A549 (cell line): Measurements from ENCODE around the gene UBC. TPM values are rescaled to one million over a fixed set of nuclear protein-coding genes. Genes with fewer than 3 reads are reported as not detected.
A peak's percentile ranks its signal among the peaks of the same experiment; 100 is the strongest.

Experiments
- ATAC-seq, 2 experiments: fragments of 200-7000 bp in 1 of 2; fragments of >200 bp in 1 of 2; cut with Nextera tagmentation in 1 of 2; cut with Tn5 transposase in 1 of 2; 3 replicates each; pipeline versions ENCODE4 v1.8.0 to v1.9.1; 2018 to 2020; ENCODE audit warnings: mild to moderate bottlenecking in 1 of 2, moderate library complexity in 1 of 2
- CTCF ChIA-PET: fragments of 300-600 bp; sonication (Branson Sonifier 250); formaldehyde crosslinking; extraction: SDS; loops from one replicate; lab custom pipeline; 2021; ENCODE audit warnings: antibody characterized with exemption, inconsistent platforms; lab: Yijun Ruan, JAX
- POLR2A ChIA-PET: fragments of 350-600 bp; formaldehyde crosslinking; extraction: SDS; loops from one replicate; lab custom pipeline; 2021; ENCODE audit warnings: antibody characterized with exemption, inconsistent platforms; lab: Yijun Ruan, JAX
- DNase-seq, 2 experiments: peaks; one replicate each; pipeline versions ENCODE4 v3.0.0 to v3.0.0-alpha.2; 2011 to 2016; ENCODE audit warnings: low read depth in 1 of 2, low spot score in 1 of 2
- FAIRE-seq: peaks from 2 replicates; lab custom pipeline; 2011; peaks lifted over from hg19 to GRCh38; lab: Jason Lieb, UNC
- H3K27ac ChIP-seq, 2 experiments: fragments of >200 bp; sonication (Bioruptor Twin); formaldehyde crosslinking; 3 replicates each; pipeline ENCODE4 v1.5.1; 2016 to 2017
- H3K4me1 ChIP-seq: fragments of >200 bp; sonication (Bioruptor Twin); formaldehyde crosslinking; 3 replicates; pipeline ENCODE4 v1.6.1; 2016
- H3K4me2 ChIP-seq: fragments of >200 bp; sonication (Bioruptor Twin); formaldehyde crosslinking; 3 replicates; pipeline ENCODE4 v1.6.1; 2016
- H3K4me3 ChIP-seq: fragments of >200 bp; sonication (Bioruptor Twin); formaldehyde crosslinking; 3 replicates; pipeline ENCODE4 v1.5.1; 2016
- H3K9me3 ChIP-seq: fragments of >200 bp; sonication (Bioruptor Twin); formaldehyde crosslinking; 3 replicates; pipeline ENCODE4 v1.6.1; 2016
- BHLHE40 ChIP-seq: IDR thresholded peaks from 2 replicates; pipeline ENCODE4 v1.6.1; 2012; ENCODE audit warnings: low read depth, low read length, inconsistent platforms
- CBX2 ChIP-seq: fragments of 200-600 bp; sonication (generic); IDR thresholded peaks from 2 replicates; pipeline ENCODE4 v1.6.1; 2016; ENCODE audit warnings: low read depth, mild to moderate bottlenecking, borderline replicate concordance
- EP300 ChIP-seq, 2 experiments: fragments of >200 bp; sonication (Bioruptor Twin); formaldehyde crosslinking; IDR thresholded peaks; 2 replicates in 1 of 2; 3 replicates in 1 of 2; pipeline ENCODE4 v1.6.1; 2016 to 2017
- GATA3 ChIP-seq: IDR thresholded peaks from 2 replicates; pipeline ENCODE4 v1.6.1; 2012; ENCODE audit warnings: borderline replicate concordance
- HDAC2 ChIP-seq: fragments of 200-600 bp; sonication (generic); IDR thresholded peaks from 2 replicates; pipeline ENCODE4 v1.6.1; 2016
- HEYL ChIP-seq: fragments of 250-450 bp; sonication (Bioruptor Pico); IDR thresholded peaks from 2 replicates; pipeline ENCODE4 v1.8.0; 2021; ENCODE audit warnings: mild to moderate bottlenecking, moderate library complexity
- HOXA7 ChIP-seq: fragments of 250-450 bp; sonication (Bioruptor Pico); IDR thresholded peaks from 2 replicates; pipeline ENCODE4 v1.5.0; 2020; ENCODE audit warnings: mild to moderate bottlenecking, moderate library complexity
- HOXB5 ChIP-seq: fragments of 250-450 bp; sonication (Bioruptor Pico); IDR thresholded peaks from 2 replicates; pipeline ENCODE4 v1.5.0; 2020; ENCODE audit warnings: mild to moderate bottlenecking, moderate library complexity
- JUN ChIP-seq, 2 experiments: fragments of >200 bp; sonication (Bioruptor Twin); formaldehyde crosslinking; IDR thresholded peaks; 2 replicates in 1 of 2; 3 replicates in 1 of 2; pipeline ENCODE4 v1.6.1; 2016 to 2017
- KDM1A ChIP-seq: fragments of 200-600 bp; sonication (generic); IDR thresholded peaks from 2 replicates; pipeline ENCODE4 v1.6.1; 2016; ENCODE audit warnings: low read depth, mild to moderate bottlenecking
- MAFK ChIP-seq: fragments of 450-650 bp; IDR thresholded peaks from 2 replicates; pipeline ENCODE4 v1.6.1; 2014; ENCODE audit not compliant: partially characterized antibody
- MAZ ChIP-seq: fragments of 150-350 bp; IDR thresholded peaks from 2 replicates; pipeline ENCODE4 v1.6.1; 2014; ENCODE audit warnings: antibody characterized with exemption, low read depth, low read length, borderline replicate concordance
- MYC ChIP-seq: IDR thresholded peaks from 2 replicates; pipeline ENCODE4 v1.6.1; 2012; ENCODE audit warnings: mild to moderate bottlenecking, inconsistent platforms, low read length, improper control_type of control experiment, borderline replicate concordance
- POLR2A ChIP-seq: IDR thresholded peaks from 2 replicates; pipeline ENCODE4 v1.6.1; 2012; ENCODE audit warnings: mild to moderate bottlenecking, low read length
- POLR2AphosphoS2 ChIP-seq: conservative IDR thresholded peaks from 2 replicates; pipeline ENCODE4 v1.6.1; 2012; ENCODE audit warnings: low read length, improper control_type of control experiment, inconsistent platforms
- RAD21 ChIP-seq, 2 experiments: fragments of >200 bp in 1 of 2; sonication (Bioruptor Twin) in 1 of 2; formaldehyde crosslinking in 1 of 2; IDR thresholded peaks in 1 of 2; conservative IDR thresholded peaks in 1 of 2; 2 replicates in 1 of 2; 3 replicates in 1 of 2; pipeline ENCODE4 v1.6.1; 2012 to 2018; ENCODE audit warnings: inconsistent platforms in 1 of 2
- RNF2 ChIP-seq: fragments of 200-600 bp; sonication (generic); IDR thresholded peaks from 2 replicates; pipeline ENCODE4 v1.6.1; 2016; ENCODE audit warnings: low read depth, mild to moderate bottlenecking, antibody characterized with exemption, moderate library complexity, borderline replicate concordance
- SREBF2 ChIP-seq: fragments of 450-650 bp; IDR thresholded peaks from 2 replicates; pipeline ENCODE4 v1.6.1; 2014; ENCODE audit warnings: mild to moderate bottlenecking, moderate library complexity
- TFCP2L1 ChIP-seq: fragments of 250-450 bp; sonication (Bioruptor Pico); IDR thresholded peaks from 2 replicates; pipeline ENCODE4 v1.5.0; 2021; ENCODE audit warnings: mild to moderate bottlenecking
- ZFP36 ChIP-seq: fragments of 450-650 bp; IDR thresholded peaks from 2 replicates; pipeline ENCODE4 v1.6.1; 2014; ENCODE audit warnings: borderline replicate concordance; ENCODE audit not compliant: partially characterized antibody
- WGBS: methylation state at CpG from one replicate; pipeline ENCODE4 v1.1.6; 2017; ENCODE audit errors: missing lambda C conversion rate; 5-methylcytosine and 5-hydroxymethylcytosine counted together
- polyA plus RNA-seq, 4 experiments: library from polyadenylated mRNA; depleted of rRNA in 3 of 4; stranded (reverse); fragments of >200 nt; fragmentation: RNase III in 1 of 4; extraction: RNeasy Plus Mini Kit Qiagen cat#74134 plus additional on column Dnase treatment in 1 of 4; gene quantifications; 2 replicates in 3 of 4; 3 replicates in 1 of 4; pipeline ENCODE4 v1.2.3, GENCODE V29; 2011 to 2017
- TF ChIP-seq, protein P1 (sequence below): fragments of 450-650 bp; IDR thresholded peaks from 2 replicates; pipeline ENCODE4 v1.6.1; 2014; ENCODE audit warnings: antibody characterized with exemption
- TF ChIP-seq, protein P2 (sequence below): IDR thresholded peaks from 2 replicates; pipeline ENCODE4 v1.6.1; 2012
- TF ChIP-seq, protein P3 (sequence below): fragments of >200 bp; sonication (Bioruptor Twin); formaldehyde crosslinking; IDR thresholded peaks from 2 replicates; pipeline ENCODE4 v1.6.1; 2016
- TF ChIP-seq, protein P4 (sequence below): IDR thresholded peaks from 2 replicates; pipeline ENCODE4 v1.6.1; 2012
- TF ChIP-seq, protein P5 (sequence below): fragments of >200 bp; sonication (Bioruptor Twin); formaldehyde crosslinking; IDR thresholded peaks from 3 replicates; pipeline ENCODE4 v1.6.1; 2016

UBC gene
- polyA plus RNA-seq, 2 of the 4 experiments (the other 2 are of a cell fraction): 993 to 2,000 TPM

DNA sequence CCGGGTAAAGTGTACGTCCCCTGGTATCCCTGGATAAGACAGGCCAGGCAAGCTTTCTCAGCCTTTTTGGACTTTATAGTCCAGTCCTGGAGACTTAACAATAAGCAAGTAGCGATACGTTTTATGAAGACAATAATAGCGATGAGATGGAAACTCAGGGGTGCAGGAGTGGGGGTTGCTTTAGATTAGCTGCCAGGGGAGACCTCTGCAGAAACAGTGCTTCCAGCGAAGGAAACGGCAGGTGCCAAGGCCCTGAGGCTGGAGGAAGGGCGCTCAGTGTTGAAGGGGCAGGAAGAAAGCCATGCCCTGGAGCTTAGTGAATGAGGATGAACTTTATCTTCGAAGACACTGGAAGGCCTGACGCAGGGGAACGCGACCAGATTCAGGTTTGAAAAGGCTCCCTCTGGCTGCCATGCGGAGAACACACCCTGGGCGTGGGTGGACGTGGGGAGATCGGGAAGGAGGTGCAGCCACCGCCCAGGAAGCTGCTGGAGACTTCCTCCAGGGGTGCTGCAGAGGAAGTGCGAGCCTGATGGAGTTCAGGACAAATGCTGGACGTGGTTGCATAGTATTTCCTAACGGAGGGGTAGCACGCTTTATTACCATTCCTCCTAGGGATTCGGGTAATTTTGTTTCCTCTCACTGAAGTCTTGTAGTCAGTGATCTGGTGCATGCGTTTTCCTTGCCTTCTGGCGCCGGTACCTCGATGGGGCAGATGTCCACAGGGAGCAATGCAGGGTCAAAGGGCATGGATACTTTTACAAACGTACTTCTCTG is 26.1 kb upstream of the UBC start (continued):
- TF ChIP-seq RNF2 (no peak), RAD21 (conservative IDR thresholded peaks at IDR 0.05 in 1 of 2, IDR thresholded peaks at IDR 0.05 in 1 of 2) (peak; percentile 53 to 59), MYC (peak; percentile 71), SREBF2 (no peak), POLR2A (peak; percentile 53), HDAC2 (no peak), TFCP2L1 (no peak), HOXB5 (CRISPR knock-in tag) (no peak), EP300 (IDR thresholded peaks at IDR 0.05) (no peak), MAZ (0 out of 2 replicates have a peak, but pooled peaks have one; percentile 57), POLR2AphosphoS2 (no peak; the same call in 1 of the 2 replicates), BHLHE40 (peak; percentile 25; the same call in 1 of the 2 replicates), GATA3 (no peak), KDM1A (0 out of 2 replicates have a peak, but pooled peaks have one; percentile 22), HEYL (CRISPR knock-in tag) (no peak), JUN (IDR thresholded peaks at IDR 0.05) (peak; percentile 22 to 51; a peak in 3 of 5 replicates), ZFP36 (no peak)
- TF ChIP-seq, protein P1, sequence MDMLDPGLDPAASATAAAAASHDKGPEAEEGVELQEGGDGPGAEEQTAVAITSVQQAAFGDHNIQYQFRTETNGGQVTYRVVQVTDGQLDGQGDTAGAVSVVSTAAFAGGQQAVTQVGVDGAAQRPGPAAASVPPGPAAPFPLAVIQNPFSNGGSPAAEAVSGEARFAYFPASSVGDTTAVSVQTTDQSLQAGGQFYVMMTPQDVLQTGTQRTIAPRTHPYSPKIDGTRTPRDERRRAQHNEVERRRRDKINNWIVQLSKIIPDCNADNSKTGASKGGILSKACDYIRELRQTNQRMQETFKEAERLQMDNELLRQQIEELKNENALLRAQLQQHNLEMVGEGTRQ: no peak
- TF ChIP-seq, protein P2, sequence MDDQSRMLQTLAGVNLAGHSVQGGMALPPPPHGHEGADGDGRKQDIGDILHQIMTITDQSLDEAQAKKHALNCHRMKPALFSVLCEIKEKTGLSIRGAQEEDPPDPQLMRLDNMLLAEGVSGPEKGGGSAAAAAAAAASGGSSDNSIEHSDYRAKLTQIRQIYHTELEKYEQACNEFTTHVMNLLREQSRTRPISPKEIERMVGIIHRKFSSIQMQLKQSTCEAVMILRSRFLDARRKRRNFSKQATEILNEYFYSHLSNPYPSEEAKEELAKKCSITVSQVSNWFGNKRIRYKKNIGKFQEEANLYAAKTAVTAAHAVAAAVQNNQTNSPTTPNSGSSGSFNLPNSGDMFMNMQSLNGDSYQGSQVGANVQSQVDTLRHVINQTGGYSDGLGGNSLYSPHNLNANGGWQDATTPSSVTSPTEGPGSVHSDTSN: no peak
- TF ChIP-seq, protein P3, sequence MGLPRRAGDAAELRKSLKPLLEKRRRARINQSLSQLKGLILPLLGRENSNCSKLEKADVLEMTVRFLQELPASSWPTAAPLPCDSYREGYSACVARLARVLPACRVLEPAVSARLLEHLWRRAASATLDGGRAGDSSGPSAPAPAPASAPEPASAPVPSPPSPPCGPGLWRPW: no peak
- TF ChIP-seq, protein P4, sequence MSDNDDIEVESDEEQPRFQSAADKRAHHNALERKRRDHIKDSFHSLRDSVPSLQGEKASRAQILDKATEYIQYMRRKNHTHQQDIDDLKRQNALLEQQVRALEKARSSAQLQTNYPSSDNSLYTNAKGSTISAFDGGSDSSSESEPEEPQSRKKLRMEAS: peak; percentile 93

DNA sequence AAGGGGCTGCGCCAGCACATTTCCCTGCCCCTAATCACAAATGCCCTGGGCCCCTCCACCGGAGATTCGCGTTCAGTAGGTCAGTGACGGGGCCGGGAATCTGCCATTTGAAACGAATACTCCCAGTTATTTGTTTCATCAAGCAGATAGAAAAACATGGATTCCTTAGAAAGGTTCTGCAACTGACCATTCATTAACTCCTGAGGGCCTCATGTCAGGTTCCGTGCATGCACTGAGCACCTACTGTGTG is 25.6 kb upstream of the UBC start:
- Histone ChIP-seq H3K27ac (peak overlapping the region; percentile 88 to 92), H3K4me1 (peaks cover 29% of the 10 kb centered on the region), H3K9me3 (no peaks in the 10 kb centered on the region), H3K4me3 (peak overlapping the region; percentile 32), H3K4me2 (peak overlapping the region; percentile 86)
- FAIRE-seq (no peak), DNase-seq (peak in 1 of 2 experiments; percentile 81), ATAC-seq (peak; percentile 84 to 89)
- WGBS: under 1% methylated on average over 8 of the region's 8 CpGs
- ChIA-PET CTCF (interaction anchor here (0.8 to 14.4 kb wide), 20 partner anchors 9 to 197 kb away, joined by 3 to 243 read pairs (median 4); partner anchors contain the start of genes BRI3BP and UBC), POLR2A (interaction anchor here (0.6 to 4.5 kb wide), 9 partner anchors 12 to 34 kb away, joined by 4 to 125 read pairs (median 17); partner anchors contain the start of gene UBC)
- TF ChIP-seq MAZ (0 out of 2 replicates have a peak, but pooled peaks have one; percentile 11), HOXA7 (CRISPR knock-in tag) (no peak), JUN (IDR thresholded peaks at IDR 0.05) (peak in 1 of 2 experiments; percentile 20; a peak in 1 of 5 replicates), CBX2 (no peak), MAFK (peak; percentile 93)
- TF ChIP-seq, protein P5, sequence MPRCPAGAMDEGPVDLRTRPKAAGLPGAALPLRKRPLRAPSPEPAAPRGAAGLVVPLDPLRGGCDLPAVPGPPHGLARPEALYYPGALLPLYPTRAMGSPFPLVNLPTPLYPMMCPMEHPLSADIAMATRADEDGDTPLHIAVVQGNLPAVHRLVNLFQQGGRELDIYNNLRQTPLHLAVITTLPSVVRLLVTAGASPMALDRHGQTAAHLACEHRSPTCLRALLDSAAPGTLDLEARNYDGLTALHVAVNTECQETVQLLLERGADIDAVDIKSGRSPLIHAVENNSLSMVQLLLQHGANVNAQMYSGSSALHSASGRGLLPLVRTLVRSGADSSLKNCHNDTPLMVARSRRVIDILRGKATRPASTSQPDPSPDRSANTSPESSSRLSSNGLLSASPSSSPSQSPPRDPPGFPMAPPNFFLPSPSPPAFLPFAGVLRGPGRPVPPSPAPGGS: 0 out of 3 replicates have a peak, but pooled peaks have one; percentile 8
